ENCODE results near the gene TMEM115.
A peak's percentile ranks its signal among the peaks of the same experiment; 100 is the strongest.

Gene TMEM115

DNA sequence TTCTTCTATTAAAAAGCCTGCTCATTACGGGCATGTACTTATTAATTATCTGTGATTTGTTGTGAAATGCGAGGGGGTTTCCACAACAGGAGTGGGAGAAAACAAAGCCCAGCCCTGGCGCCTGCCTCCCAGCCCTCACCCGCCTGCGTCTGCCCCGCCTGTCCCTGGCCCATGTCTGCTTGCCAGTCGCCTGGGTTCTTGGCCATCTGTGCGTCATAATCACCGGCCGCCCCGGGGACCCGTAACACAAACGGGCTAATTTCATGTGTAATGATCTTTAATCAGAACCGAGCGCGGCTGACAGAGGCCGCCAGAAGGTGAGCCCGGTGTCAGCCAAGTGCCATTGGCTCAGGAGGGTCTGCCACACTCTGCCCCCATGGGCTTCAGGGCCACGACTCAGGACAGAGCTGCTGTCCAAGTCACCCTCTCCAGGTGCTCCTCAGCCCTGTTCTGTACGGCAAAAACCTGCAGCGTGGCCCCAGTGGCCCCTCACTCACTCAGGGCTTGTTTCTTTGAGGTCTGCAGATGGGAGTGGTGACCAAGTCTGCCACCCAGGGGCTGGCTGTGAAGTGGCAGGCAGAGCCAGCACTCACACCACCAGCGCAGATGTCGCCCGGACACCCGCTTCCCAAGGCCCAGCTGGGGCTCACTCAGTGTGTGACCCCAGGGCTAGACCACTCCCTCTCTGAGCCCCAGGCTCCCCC lies 28.8 kb upstream of the TMEM115 start:
- no peak for DNase-seq (ENCODE audit: low read depth)
- H3K4me3 ChIP-seq (ENCODE audit: low read depth, low read length): no peak overlapping the region
- TF ChIP-seq, protein P1, sequence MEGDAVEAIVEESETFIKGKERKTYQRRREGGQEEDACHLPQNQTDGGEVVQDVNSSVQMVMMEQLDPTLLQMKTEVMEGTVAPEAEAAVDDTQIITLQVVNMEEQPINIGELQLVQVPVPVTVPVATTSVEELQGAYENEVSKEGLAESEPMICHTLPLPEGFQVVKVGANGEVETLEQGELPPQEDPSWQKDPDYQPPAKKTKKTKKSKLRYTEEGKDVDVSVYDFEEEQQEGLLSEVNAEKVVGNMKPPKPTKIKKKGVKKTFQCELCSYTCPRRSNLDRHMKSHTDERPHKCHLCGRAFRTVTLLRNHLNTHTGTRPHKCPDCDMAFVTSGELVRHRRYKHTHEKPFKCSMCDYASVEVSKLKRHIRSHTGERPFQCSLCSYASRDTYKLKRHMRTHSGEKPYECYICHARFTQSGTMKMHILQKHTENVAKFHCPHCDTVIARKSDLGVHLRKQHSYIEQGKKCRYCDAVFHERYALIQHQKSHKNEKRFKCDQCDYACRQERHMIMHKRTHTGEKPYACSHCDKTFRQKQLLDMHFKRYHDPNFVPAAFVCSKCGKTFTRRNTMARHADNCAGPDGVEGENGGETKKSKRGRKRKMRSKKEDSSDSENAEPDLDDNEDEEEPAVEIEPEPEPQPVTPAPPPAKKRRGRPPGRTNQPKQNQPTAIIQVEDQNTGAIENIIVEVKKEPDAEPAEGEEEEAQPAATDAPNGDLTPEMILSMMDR (IDR thresholded peaks at IDR 0.05; ENCODE audit: control insufficient read depth, extremely low read depth, insufficient read depth): peak; percentile 31

DNA sequence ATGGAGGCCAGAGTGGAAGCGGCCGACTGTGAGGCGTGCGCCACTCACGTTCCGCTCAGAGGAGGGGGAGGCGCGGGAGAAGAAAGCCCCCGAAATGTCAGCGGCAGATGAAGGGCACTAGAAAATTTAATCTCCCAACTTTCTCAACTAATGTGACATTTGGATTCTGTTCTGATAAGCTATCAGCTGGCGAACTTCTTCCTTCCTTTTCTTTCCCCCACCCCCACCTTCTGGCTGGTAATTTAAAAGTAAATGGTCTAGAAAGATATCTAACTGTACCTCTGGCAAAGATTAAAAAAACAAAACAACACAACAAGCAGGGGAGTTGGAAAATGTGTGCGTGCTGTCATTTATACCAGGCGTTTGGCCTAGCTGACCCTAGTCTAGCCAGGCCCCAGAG lies 26.4 kb upstream of the TMEM115 start:
- TF ChIP-seq, protein P1 (IDR thresholded peaks at IDR 0.05; ENCODE audit: control insufficient read depth, extremely low read depth, insufficient read depth): no peak
- DNase-seq (ENCODE audit: low read depth): no peak
- no peak overlapping the region for H3K4me3 ChIP-seq (ENCODE audit: low read depth, low read length)

DNA sequence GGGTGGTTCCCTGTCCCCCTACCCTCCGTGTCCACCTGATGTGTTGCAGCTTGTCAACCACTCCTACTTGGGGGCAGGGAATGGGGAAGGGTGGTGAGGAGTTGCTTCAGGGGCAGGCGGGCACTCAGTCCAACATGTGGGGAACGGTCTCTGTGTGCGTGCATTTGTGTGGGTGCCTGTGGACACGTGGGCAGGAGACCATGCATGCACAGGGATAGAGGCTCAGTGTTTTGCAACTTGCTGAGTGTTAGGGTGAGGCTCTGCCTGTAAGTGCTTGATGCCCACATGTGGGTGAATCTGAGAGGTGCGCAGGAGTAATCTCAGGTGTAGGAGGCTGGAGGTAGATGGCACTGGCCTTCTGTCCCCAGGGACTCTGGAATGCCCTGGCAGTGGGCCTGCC lies 24.4 kb upstream of the TMEM115 start:
- no peak for DNase-seq (ENCODE audit: low read depth)
- H3K4me3 ChIP-seq (ENCODE audit: low read depth, low read length): no peak overlapping the region
- TF ChIP-seq, protein P1 (IDR thresholded peaks at IDR 0.05; ENCODE audit: control insufficient read depth, extremely low read depth, insufficient read depth): no peak

DNA sequence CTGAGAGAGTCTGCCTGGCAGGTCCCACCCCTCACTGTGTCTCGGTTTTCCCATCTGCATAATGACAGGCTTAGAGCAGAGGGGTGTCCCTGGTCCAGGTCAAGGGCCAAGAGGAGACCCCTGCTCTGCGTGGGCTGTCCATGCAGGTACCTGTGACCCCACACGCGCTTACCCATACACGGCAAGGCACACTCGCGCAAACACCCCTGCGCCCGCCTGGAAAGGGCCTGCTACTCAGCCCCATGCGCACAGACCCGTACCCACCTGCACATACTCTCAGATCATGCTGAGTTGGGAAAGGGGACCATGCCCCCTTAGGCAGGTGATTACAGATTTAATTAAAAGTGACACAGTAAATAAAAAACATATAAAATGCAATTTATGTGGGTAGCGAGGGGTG lies 23.4 kb upstream of the TMEM115 start:
- DNase-seq (ENCODE audit: low read depth): no peak
- no peak overlapping the region for H3K4me3 ChIP-seq (ENCODE audit: low read depth, low read length)
- TF ChIP-seq, protein P1 (IDR thresholded peaks at IDR 0.05; ENCODE audit: control insufficient read depth, extremely low read depth, insufficient read depth): no peak

DNA sequence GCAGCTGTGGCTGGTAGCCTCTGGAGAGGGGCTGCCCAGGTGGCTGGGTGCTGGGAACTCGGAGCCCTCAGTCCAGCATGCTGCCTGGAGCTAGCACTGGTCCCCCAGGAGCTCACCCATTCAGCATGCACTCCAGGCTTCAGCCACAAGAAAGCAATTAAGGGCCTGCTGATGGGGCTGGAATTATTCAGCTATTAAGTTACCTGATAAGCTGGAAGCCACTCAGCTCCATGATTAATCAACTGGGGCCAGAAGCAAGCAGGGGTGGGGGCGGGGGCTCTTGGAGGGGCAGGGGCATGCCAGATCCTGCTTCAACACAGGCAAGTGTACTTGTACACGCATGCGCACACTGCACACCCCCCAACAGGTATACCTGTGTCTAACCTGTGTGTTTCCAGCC lies 22.1 kb upstream of the TMEM115 start:
- TF ChIP-seq, protein P1 (IDR thresholded peaks at IDR 0.05; ENCODE audit: control insufficient read depth, extremely low read depth, insufficient read depth): no peak
- no peak for DNase-seq (ENCODE audit: low read depth)
- H3K4me3 ChIP-seq (ENCODE audit: low read depth, low read length): no peak overlapping the region

DNA sequence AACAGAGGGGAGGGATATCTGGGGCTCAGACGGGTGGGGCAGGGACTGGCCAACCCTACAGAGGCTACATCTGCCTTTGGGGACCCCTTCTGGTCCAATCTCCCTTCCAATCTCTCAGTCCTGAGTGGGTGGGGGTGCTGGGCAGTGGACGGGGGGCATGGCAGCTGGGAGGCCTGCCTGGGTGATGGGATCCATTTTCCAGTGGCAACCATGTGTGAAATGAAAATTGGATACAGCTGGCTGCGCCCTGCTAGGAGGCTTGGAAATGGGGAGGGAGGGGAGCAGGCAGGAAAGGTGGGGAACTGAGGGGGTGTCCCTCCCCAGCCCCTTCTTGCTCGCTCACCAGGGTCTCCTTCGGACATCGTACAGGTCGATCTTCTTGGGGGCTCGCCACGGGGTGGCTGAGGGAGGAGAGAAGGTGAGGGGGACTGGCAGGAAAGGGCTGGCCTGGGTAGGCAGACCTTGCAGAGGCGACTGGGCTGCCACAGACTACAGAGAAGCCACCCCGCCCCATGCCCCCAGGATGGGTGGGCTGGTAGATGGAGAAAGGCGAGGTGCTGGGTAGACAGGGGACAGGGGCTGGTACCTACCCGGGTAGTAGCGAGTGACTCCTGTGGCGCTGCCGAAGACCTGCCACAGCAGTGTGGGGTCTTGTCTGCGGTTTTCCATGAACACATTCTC lies 21.2 kb upstream of the TMEM115 start:
- DNase-seq (ENCODE audit: low read depth): no peak
- no peak overlapping the region for H3K4me3 ChIP-seq (ENCODE audit: low read depth, low read length)
- TF ChIP-seq, protein P1 (IDR thresholded peaks at IDR 0.05; ENCODE audit: control insufficient read depth, extremely low read depth, insufficient read depth): no peak
